Brain microvascular endothelial cell (primary cell): ENCODE measurements around the gene SLC15A4.

ENCODE experiments used
- DNase-seq: peaks from one replicate; pipeline ENCODE4 v3.0.0-alpha.2; 2020
- H3K27ac ChIP-seq: fragments of 250-450 bp; sonication (Bioruptor Pico); 2 replicates; pipeline ENCODE4 v1.5.1; 2020; ENCODE audit warnings: mild to moderate bottlenecking, moderate library complexity
- H3K27me3 ChIP-seq: fragments of 250-450 bp; sonication (Bioruptor Pico); replicated peaks from 2 replicates; pipeline ENCODE4 v1.5.1; 2020; ENCODE audit warnings: mild to moderate bottlenecking
- H3K36me3 ChIP-seq: fragments of 250-450 bp; sonication (Bioruptor Pico); replicated peaks from 2 replicates; pipeline ENCODE4 v1.5.1; 2020; ENCODE audit warnings: mild to moderate bottlenecking
- H3K4me3 ChIP-seq: 2 replicates; pipeline ENCODE4 v1.5.1; 2011; ENCODE audit warnings: low read depth, mild to moderate bottlenecking, control low read depth, low read length, moderate library complexity
- CTCF ChIP-seq: IDR thresholded peaks from 2 replicates; pipeline ENCODE4 v1.5.1; 2011; ENCODE audit warnings: low read depth, mild to moderate bottlenecking, moderate library complexity, low read length, control low read depth, inconsistent platforms; ENCODE audit errors: missing control alignments
- in situ Hi-C: cut with HindIII; loops from 2 replicates; pipeline ENCODE4 v1.10.0; 2017; ENCODE audit warnings: low sequenced_read_pairs, low pct_ligation_motif_present

The SLC15A4 gene

GRCh38 chr12:128813883-128814282 lies 9.9 kb downstream of the SLC15A4 start:
- no peak for TF ChIP-seq CTCF
- Histone ChIP-seq H3K27ac (no peak overlapping the region), H3K27me3 (no peaks in the 10 kb centered on the region), H3K36me3 (peaks cover 11% of the 10 kb centered on the region), H3K4me3 (no peak overlapping the region)
- no peak for DNase-seq
- in situ Hi-C loops: no loop called here

GRCh38 chr12:128813392-128813791 lies 10.4 kb downstream of the SLC15A4 start:
- in situ Hi-C loops: no loop called here
- no peak for DNase-seq
- Histone ChIP-seq H3K36me3 (peaks cover 15% of the 10 kb centered on the region), H3K27me3 (no peaks in the 10 kb centered on the region), H3K27ac (no peak overlapping the region), H3K4me3 (no peak overlapping the region)
- TF ChIP-seq CTCF: no peak

DNA sequence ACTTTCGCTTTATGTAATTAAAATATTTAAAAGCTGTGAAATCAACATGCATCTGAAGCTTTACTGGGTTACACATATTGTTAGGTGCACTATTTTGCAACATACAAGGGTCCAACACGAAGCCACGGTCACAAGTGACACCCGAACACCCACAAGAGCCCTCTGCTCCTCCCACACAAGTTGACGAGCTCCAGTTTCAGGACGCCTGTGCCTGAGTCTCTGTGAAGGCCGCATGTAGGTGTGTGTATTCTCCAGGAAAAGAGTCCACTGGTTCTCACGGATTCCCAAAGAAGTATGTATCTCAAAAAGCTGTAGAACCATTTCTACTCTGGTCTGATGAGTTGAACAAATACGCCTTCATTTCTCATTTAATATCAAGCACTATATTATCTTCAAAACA lies 12.0 kb downstream of the SLC15A4 start:
- in situ Hi-C loops: no loop called here
- Histone ChIP-seq H3K36me3 (peaks cover 26% of the 10 kb centered on the region), H3K27me3 (no peaks in the 10 kb centered on the region), H3K4me3 (no peak overlapping the region), H3K27ac (no peak overlapping the region)
- no peak for TF ChIP-seq CTCF
- no peak for DNase-seq

GRCh38 chr12:128810182-128811127 lies 13.3 kb downstream of the SLC15A4 start:
- no peak for DNase-seq
- in situ Hi-C loops: no loop called here
- TF ChIP-seq CTCF: no peak
- no peak overlapping the region for H3K4me3 ChIP-seq
- H3K36me3 ChIP-seq: peaks cover 26% of the 10 kb centered on the region
- H3K27ac ChIP-seq: no peak overlapping the region
- no peaks in the 10 kb centered on the region for H3K27me3 ChIP-seq

DNA sequence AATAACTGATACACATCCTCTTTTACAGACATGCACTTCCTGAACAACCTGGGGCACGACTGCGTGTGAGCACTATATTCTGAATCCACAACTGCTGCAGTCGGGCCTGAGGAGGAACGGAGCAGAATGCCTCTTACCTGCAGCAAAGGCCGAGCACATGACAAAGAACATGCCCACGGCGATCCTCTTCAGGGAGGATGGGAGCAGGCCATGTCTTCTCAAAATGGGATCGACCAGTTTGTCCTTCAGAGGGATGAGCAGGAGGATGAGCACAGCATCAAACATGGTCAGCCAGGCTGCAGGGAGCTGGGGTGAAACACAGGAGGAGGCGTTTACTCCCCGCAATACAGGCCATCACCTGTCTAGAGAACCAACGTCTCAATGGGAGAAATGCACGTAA lies 15.1 kb downstream of the SLC15A4 start:
- in situ Hi-C loops: no loop called here
- Histone ChIP-seq H3K27ac (no peak overlapping the region), H3K36me3 (peaks cover 28% of the 10 kb centered on the region)

More for the DNA sequence above, 15.1 kb downstream of the SLC15A4 start:
- no peak for TF ChIP-seq CTCF
- no peak for DNase-seq
- Histone ChIP-seq H3K27me3 (no peaks in the 10 kb centered on the region), H3K4me3 (no peak overlapping the region)
